ENCODE results near the gene ADARB2. TPM values are rescaled to one million over a fixed set of nuclear protein-coding genes. Genes with fewer than 3 reads are reported as not detected.
A peak's percentile ranks its signal among the peaks of the same experiment; 100 is the strongest.

Gene ADARB2
- total RNA-seq, 1 donor from 2014 or later = 1.8 TPM

GRCh38 chr10:1408651-1409367, 328.5 kb downstream of the ADARB2 start:
- Mint-ChIP-seq H3K4me1 (no peaks in the 10 kb centered on the region), H3K27ac (ENCODE audit: unreplicated experiment) (peak overlapping the region; percentile 57), H3K36me3 (ENCODE audit: low read depth) (no peaks in the 10 kb centered on the region), H3K27me3 (ENCODE audit: low read depth) (no peaks in the 10 kb centered on the region), H3K4me3 (no peak overlapping the region), H3K9me3 (peaks cover 2% of the 10 kb centered on the region)
- TF ChIP-seq CTCF (conservative IDR thresholded peaks at IDR 0.05) = no peak
- DNase-seq (ENCODE audit: low read depth, low spot score) = no peak

- H3K4me3 Mint-ChIP-seq = no peak overlapping the region
- no peaks in the 10 kb centered on the region for H3K4me1 Mint-ChIP-seq
- H3K27ac Mint-ChIP-seq (ENCODE audit: unreplicated experiment) = no peak overlapping the region
- no peak for TF ChIP-seq CTCF (conservative IDR thresholded peaks at IDR 0.05)
- H3K27me3 Mint-ChIP-seq (ENCODE audit: low read depth) = no peaks in the 10 kb centered on the region
- no peaks in the 10 kb centered on the region for H3K36me3 Mint-ChIP-seq (ENCODE audit: low read depth)
- DNase-seq (ENCODE audit: low read depth, low spot score) = no peak
- H3K9me3 Mint-ChIP-seq = no peaks in the 10 kb centered on the region
Measured at GRCh38 chr10:1406967-1407945, 330.1 kb downstream of the ADARB2 start.

- no peak for TF ChIP-seq CTCF (conservative IDR thresholded peaks at IDR 0.05)
- no peak for DNase-seq (ENCODE audit: low read depth, low spot score)
- Mint-ChIP-seq H3K4me1 (no peaks in the 10 kb centered on the region), H3K9me3 (no peaks in the 10 kb centered on the region), H3K27me3 (ENCODE audit: low read depth) (no peaks in the 10 kb centered on the region), H3K4me3 (no peak overlapping the region), H3K36me3 (ENCODE audit: low read depth) (no peaks in the 10 kb centered on the region), H3K27ac (ENCODE audit: unreplicated experiment) (no peak overlapping the region)
Measured at GRCh38 chr10:1406132-1406966, 331.0 kb downstream of the ADARB2 start.

GRCh38 chr10:1404323-1405260, 332.7 kb downstream of the ADARB2 start:
- no peaks in the 10 kb centered on the region for H3K36me3 Mint-ChIP-seq (ENCODE audit: low read depth)
- no peaks in the 10 kb centered on the region for H3K9me3 Mint-ChIP-seq
- peaks cover 5% of the 10 kb centered on the region for H3K4me1 Mint-ChIP-seq
- no peak for TF ChIP-seq CTCF (conservative IDR thresholded peaks at IDR 0.05)
- no peak overlapping the region for H3K4me3 Mint-ChIP-seq
- no peak for DNase-seq (ENCODE audit: low read depth, low spot score)
- H3K27ac Mint-ChIP-seq (ENCODE audit: unreplicated experiment) = no peak overlapping the region
- no peaks in the 10 kb centered on the region for H3K27me3 Mint-ChIP-seq (ENCODE audit: low read depth)
